Endothelial cell of umbilical vein (primary cell): ENCODE results near the gene TTLL9.

ENCODE experiments used
- CTCF ChIP-seq, 2 donors: IDR thresholded peaks; 1 replicate in 1 of 2; 2 replicates in 1 of 2; pipeline ENCODE4 v1.5.1; 2011; ENCODE audit warnings: low read length in 2 of 2, mild to moderate bottlenecking in 2 of 2, moderate library complexity in 2 of 2, control low read depth in 1 of 2, inconsistent platforms in 1 of 2, low read depth in 1 of 2; ENCODE audit not compliant: insufficient read depth in 1 of 2; ENCODE audit errors: extremely low read depth in 1 of 2
- FOS ChIP-seq: IDR thresholded peaks from 2 replicates; pipeline ENCODE4 v1.6.1; 2011; ENCODE audit warnings: mild to moderate bottlenecking, low read length, moderate library complexity, borderline replicate concordance; ENCODE audit not compliant: insufficient read depth
- MAX ChIP-seq: IDR thresholded peaks from 2 replicates; pipeline ENCODE4 v1.6.1; 2011; ENCODE audit not compliant: insufficient read depth, insufficient read length
- MYC ChIP-seq: IDR thresholded peaks from one replicate; pipeline ENCODE4 v1.6.1; 2011; ENCODE audit warnings: mild to moderate bottlenecking, low read depth, low read length
- POLR2A ChIP-seq: IDR thresholded peaks from 2 replicates; pipeline ENCODE4 v1.6.1; 2012; ENCODE audit warnings: low read depth, mild to moderate bottlenecking, control low read depth, low read length
- POLR2AphosphoS5 ChIP-seq: IDR thresholded peaks from 2 replicates; pipeline ENCODE4 v1.6.1; 2012; ENCODE audit warnings: low read depth, mild to moderate bottlenecking, control low read depth, low read length, moderate library complexity; ENCODE audit not compliant: insufficient read depth

DNA sequence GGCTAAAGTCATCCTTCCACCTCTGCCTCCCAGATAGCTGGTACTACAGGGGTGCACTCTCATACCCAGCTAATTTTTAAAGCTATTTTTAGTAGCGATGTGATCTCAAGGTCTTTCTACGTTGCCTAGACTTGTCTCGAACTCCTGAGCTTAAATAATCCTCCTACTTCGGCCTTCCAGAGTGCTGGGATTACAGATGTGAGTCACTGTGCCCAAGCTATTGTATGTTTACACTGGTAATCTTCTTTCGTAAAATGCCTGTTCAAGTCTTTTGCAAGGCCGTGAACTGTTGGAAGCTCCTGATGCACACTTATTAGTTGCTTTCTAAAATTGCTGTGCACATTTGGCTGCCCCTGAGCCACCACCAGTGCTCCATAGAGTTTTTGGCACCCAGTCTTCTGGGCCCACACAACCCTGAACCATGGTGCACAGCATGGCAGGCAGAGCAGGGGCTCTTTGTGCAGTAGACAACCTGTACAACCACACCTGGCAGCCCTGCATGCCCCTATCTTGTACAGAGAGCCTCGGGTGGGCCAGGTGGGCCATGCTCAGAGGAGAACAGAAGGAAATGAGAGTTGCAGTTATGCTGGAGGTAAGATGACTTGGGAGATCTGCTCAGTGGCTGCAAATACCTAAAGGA lies 48.2 kb downstream of the TTLL9 start:
- TF ChIP-seq MAX (no peak), POLR2A (no peak), CTCF (IDR thresholded peaks at IDR 0.05; ENCODE audit: extremely low read depth in 1 of 2, insufficient read depth in 1 of 2, low read depth in 1 of 2, low read length in 2 of 2) (no peak), FOS (no peak), POLR2AphosphoS5 (no peak), MYC (no peak)
